ENCODE measurements around the gene KRT5.

The KRT5 gene

DNA sequence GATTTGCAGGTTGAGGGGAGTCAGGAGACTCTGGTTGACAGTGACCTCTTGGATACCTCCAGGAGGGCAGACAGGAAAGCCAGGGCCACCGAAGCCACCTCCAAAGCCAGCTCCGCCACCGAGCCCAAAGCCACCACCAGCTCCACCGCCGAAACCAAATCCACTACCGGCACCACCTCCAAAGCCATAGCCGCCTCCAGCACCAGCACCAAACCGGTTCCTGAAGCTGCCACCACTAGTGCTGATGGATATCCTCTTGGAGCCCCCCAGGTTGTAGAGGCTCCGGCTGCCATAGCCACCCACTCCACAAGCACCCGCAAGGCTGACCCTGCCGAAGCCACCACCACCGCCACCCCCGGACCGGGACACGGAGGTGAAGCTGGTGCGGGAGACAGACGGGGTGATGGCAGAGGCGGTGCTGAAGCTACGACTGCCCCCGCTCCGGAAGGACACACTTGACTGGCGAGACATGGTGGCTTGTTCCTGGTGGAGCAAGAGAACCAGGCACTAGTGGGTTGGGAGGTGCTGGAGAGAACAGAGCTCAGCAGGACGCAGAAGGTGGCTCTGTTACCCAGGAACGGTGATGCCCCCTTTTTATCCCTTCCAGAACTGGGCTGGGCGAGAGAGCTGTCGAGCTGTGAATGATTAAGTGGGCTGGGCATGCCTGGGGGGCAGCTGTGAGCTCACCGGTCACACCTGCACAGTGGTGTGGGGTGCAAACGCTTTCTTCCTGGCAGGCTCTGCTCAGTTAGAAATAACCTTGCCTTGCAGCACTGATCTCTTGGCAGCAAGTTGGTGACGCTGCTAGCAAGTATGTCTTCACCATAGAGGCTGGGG is at the start of gene KRT5:
Gene KRT5 (minus strand): TSS at position 569 of the 837 bp plus-strand sequence. CDS start 98 bp downstream, at position 471.
- Histone ChIP-seq H3K4me3 (ENCODE audit: low read length in 2 of 2) (no peak within 1 kb of the TSS), H3K36me3 (ENCODE audit: control insufficient read depth in 2 of 2, insufficient read depth in 2 of 2, low read length in 2 of 2) (no peaks in the 10 kb centered on the region), H3K4me1 (ENCODE audit: control insufficient read depth in 2 of 2, insufficient read depth in 2 of 2, low read length in 2 of 2) (no peaks in the 10 kb centered on the region)

GRCh38 chr12:52568111-52568510 is 47.9 kb upstream of the KRT5 start:
- Histone ChIP-seq H3K27me3 (ENCODE audit: control insufficient read depth in 2 of 2, insufficient read depth in 2 of 2, low read length in 2 of 2) (no peaks in the 10 kb centered on the region), H3K9ac (ENCODE audit: low read depth in 1 of 2, low read length in 2 of 2) (no peak overlapping the region), H3K36me3 (ENCODE audit: control insufficient read depth in 2 of 2, insufficient read depth in 2 of 2, low read length in 2 of 2) (no peaks in the 10 kb centered on the region), H3K4me1 (ENCODE audit: control insufficient read depth in 2 of 2, insufficient read depth in 2 of 2, low read length in 2 of 2) (no peaks in the 10 kb centered on the region), H3K27ac (ENCODE audit: low read depth in 2 of 2, low read length in 2 of 2) (no peak overlapping the region), H3K9me3 (ENCODE audit: control insufficient read depth in 2 of 2, low read length in 2 of 2) (no peaks in the 10 kb centered on the region), H3K4me3 (ENCODE audit: low read length in 2 of 2) (no peak overlapping the region)

More for the DNA sequence above, at the start of gene KRT5:
- H3K27me3 ChIP-seq (ENCODE audit: control insufficient read depth in 2 of 2, insufficient read depth in 2 of 2, low read length in 2 of 2) = peaks cover 0 to 4% of the 10 kb centered on the region in 2 donors
- H3K9ac ChIP-seq (ENCODE audit: low read depth in 1 of 2, low read length in 2 of 2) = no peak within 1 kb of the TSS
- H3K27ac ChIP-seq (ENCODE audit: low read depth in 2 of 2, low read length in 2 of 2) = no peak within 1 kb of the TSS
- H3K9me3 ChIP-seq (ENCODE audit: control insufficient read depth in 2 of 2, low read length in 2 of 2) = no peaks in the 10 kb centered on the region

DNA sequence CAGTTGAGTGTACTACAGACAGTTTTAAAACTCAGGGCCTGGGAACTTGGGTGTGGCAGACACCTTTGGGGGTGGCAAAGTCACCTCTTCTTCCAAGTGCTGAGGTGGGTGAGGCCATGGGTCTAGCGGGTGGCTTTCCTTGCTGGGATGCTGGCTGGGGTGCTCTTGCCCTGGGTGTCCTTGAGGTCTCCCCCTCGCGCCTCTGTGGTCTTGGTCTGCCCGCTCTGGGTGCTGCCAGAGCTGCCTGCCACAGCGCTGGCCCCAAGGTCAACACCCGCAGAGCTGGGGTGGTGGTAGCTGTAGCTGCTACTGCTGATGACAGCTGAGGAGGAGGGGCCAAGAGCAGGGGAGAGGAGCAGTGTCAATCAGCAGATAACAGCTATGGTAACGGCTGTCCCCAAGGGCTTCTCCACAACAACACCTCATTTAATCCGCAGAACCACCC is 46.7 kb upstream of the KRT5 start:
- H3K4me3 ChIP-seq (ENCODE audit: low read length in 2 of 2) = no peak overlapping the region
- no peak overlapping the region for H3K27ac ChIP-seq (ENCODE audit: low read depth in 2 of 2, low read length in 2 of 2)
- no peaks in the 10 kb centered on the region for H3K27me3 ChIP-seq (ENCODE audit: control insufficient read depth in 2 of 2, insufficient read depth in 2 of 2, low read length in 2 of 2)

DNA sequence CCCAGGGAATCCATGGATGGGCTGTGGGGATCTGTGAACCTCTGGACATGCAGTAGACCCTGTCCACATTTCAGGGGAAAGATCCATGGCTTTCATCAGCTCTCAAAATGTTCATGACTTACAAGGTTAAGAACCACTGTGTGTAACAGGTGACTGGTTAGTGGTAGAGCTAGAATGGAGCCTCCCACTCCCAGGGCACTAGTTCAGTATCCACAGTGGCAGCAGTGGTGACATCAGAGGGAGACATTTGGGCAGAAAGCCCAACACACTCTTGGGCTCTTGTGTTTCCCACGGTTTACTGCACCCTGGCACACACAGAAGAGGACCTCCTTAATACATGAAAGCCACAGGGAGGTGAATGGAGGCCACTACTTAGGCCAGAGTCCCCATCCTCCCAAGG is 44.4 kb upstream of the KRT5 start:
- H3K27ac ChIP-seq (ENCODE audit: low read depth in 2 of 2, low read length in 2 of 2) = no peak overlapping the region
- no peaks in the 10 kb centered on the region for H3K4me1 ChIP-seq (ENCODE audit: control insufficient read depth in 2 of 2, insufficient read depth in 2 of 2, low read length in 2 of 2)
- no peaks in the 10 kb centered on the region for H3K27me3 ChIP-seq (ENCODE audit: control insufficient read depth in 2 of 2, insufficient read depth in 2 of 2, low read length in 2 of 2)
- no peaks in the 10 kb centered on the region for H3K36me3 ChIP-seq (ENCODE audit: control insufficient read depth in 2 of 2, insufficient read depth in 2 of 2, low read length in 2 of 2)
- H3K4me3 ChIP-seq (ENCODE audit: low read length in 2 of 2) = no peak overlapping the region
- no peak overlapping the region for H3K9ac ChIP-seq (ENCODE audit: low read depth in 1 of 2, low read length in 2 of 2)
- H3K9me3 ChIP-seq (ENCODE audit: control insufficient read depth in 2 of 2, low read length in 2 of 2) = no peaks in the 10 kb centered on the region

More for the DNA sequence above, 46.7 kb upstream of the KRT5 start:
- H3K9ac ChIP-seq (ENCODE audit: low read depth in 1 of 2, low read length in 2 of 2) = no peak overlapping the region
- no peaks in the 10 kb centered on the region for H3K4me1 ChIP-seq (ENCODE audit: control insufficient read depth in 2 of 2, insufficient read depth in 2 of 2, low read length in 2 of 2)
- H3K36me3 ChIP-seq (ENCODE audit: control insufficient read depth in 2 of 2, insufficient read depth in 2 of 2, low read length in 2 of 2) = no peaks in the 10 kb centered on the region
- H3K9me3 ChIP-seq (ENCODE audit: control insufficient read depth in 2 of 2, low read length in 2 of 2) = no peaks in the 10 kb centered on the region

- H3K36me3 ChIP-seq (ENCODE audit: control insufficient read depth in 2 of 2, insufficient read depth in 2 of 2, low read length in 2 of 2) = no peaks in the 10 kb centered on the region
- H3K4me3 ChIP-seq (ENCODE audit: low read length in 2 of 2) = no peak overlapping the region
- H3K27me3 ChIP-seq (ENCODE audit: control insufficient read depth in 2 of 2, insufficient read depth in 2 of 2, low read length in 2 of 2) = no peaks in the 10 kb centered on the region
- H3K9me3 ChIP-seq (ENCODE audit: control insufficient read depth in 2 of 2, low read length in 2 of 2) = no peaks in the 10 kb centered on the region
- H3K4me1 ChIP-seq (ENCODE audit: control insufficient read depth in 2 of 2, insufficient read depth in 2 of 2, low read length in 2 of 2) = no peaks in the 10 kb centered on the region
- no peak overlapping the region for H3K27ac ChIP-seq (ENCODE audit: low read depth in 2 of 2, low read length in 2 of 2)
- no peak overlapping the region for H3K9ac ChIP-seq (ENCODE audit: low read depth in 1 of 2, low read length in 2 of 2)
Observed at GRCh38 chr12:52561880-52562449, 41.8 kb upstream of the KRT5 start.

DNA sequence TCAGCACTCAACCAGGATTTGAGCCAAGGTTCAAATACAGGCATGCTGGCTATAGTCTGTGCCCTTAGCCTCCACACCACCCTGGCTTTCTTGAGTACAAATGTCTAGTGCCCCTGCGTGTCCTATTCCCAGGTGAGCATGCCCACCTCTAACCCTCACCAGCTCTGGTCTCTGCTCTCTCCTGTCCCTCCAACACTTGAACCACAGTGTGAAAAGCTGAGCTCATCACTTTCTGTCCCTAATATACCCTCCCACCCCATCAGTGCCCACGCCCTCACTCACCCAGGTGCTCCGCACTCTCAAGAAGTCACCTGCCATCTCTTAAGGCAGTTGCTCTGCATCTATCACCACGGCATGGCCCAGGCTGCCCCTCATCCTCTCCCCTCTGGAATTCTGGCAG is 39.8 kb upstream of the KRT5 start:
- Histone ChIP-seq H3K4me3 (ENCODE audit: low read length in 2 of 2) (no peak overlapping the region), H3K9me3 (ENCODE audit: control insufficient read depth in 2 of 2, low read length in 2 of 2) (no peaks in the 10 kb centered on the region), H3K4me1 (ENCODE audit: control insufficient read depth in 2 of 2, insufficient read depth in 2 of 2, low read length in 2 of 2) (no peaks in the 10 kb centered on the region), H3K9ac (ENCODE audit: low read depth in 1 of 2, low read length in 2 of 2) (no peak overlapping the region), H3K27me3 (ENCODE audit: control insufficient read depth in 2 of 2, insufficient read depth in 2 of 2, low read length in 2 of 2) (peaks cover 0 to 2% of the 10 kb centered on the region in 2 donors), H3K27ac (ENCODE audit: low read depth in 2 of 2, low read length in 2 of 2) (no peak overlapping the region), H3K36me3 (ENCODE audit: control insufficient read depth in 2 of 2, insufficient read depth in 2 of 2, low read length in 2 of 2) (no peaks in the 10 kb centered on the region)

- H3K4me1 ChIP-seq (ENCODE audit: control insufficient read depth in 2 of 2, insufficient read depth in 2 of 2, low read length in 2 of 2) = no peaks in the 10 kb centered on the region
- H3K9ac ChIP-seq (ENCODE audit: low read depth in 1 of 2, low read length in 2 of 2) = no peak overlapping the region
- H3K27ac ChIP-seq (ENCODE audit: low read depth in 2 of 2, low read length in 2 of 2) = no peak overlapping the region
- H3K27me3 ChIP-seq (ENCODE audit: control insufficient read depth in 2 of 2, insufficient read depth in 2 of 2, low read length in 2 of 2) = peaks cover 0 to 2% of the 10 kb centered on the region in 2 donors
- H3K9me3 ChIP-seq (ENCODE audit: control insufficient read depth in 2 of 2, low read length in 2 of 2) = no peaks in the 10 kb centered on the region
- H3K4me3 ChIP-seq (ENCODE audit: low read length in 2 of 2) = no peak overlapping the region
- H3K36me3 ChIP-seq (ENCODE audit: control insufficient read depth in 2 of 2, insufficient read depth in 2 of 2, low read length in 2 of 2) = no peaks in the 10 kb centered on the region
Observed at GRCh38 chr12:52558781-52559445, 38.7 kb upstream of the KRT5 start.

- no peak overlapping the region for H3K4me3 ChIP-seq (ENCODE audit: low read length in 2 of 2)
- H3K4me1 ChIP-seq (ENCODE audit: control insufficient read depth in 2 of 2, insufficient read depth in 2 of 2, low read length in 2 of 2) = no peaks in the 10 kb centered on the region
- no peaks in the 10 kb centered on the region for H3K36me3 ChIP-seq (ENCODE audit: control insufficient read depth in 2 of 2, insufficient read depth in 2 of 2, low read length in 2 of 2)
- H3K27ac ChIP-seq (ENCODE audit: low read depth in 2 of 2, low read length in 2 of 2) = no peak overlapping the region
- peaks cover 0 to 2% of the 10 kb centered on the region in 2 donors for H3K27me3 ChIP-seq (ENCODE audit: control insufficient read depth in 2 of 2, insufficient read depth in 2 of 2, low read length in 2 of 2)
- no peaks in the 10 kb centered on the region for H3K9me3 ChIP-seq (ENCODE audit: control insufficient read depth in 2 of 2, low read length in 2 of 2)
- H3K9ac ChIP-seq (ENCODE audit: low read depth in 1 of 2, low read length in 2 of 2) = no peak overlapping the region
Observed at GRCh38 chr12:52557476-52557875, 37.3 kb upstream of the KRT5 start.

DNA sequence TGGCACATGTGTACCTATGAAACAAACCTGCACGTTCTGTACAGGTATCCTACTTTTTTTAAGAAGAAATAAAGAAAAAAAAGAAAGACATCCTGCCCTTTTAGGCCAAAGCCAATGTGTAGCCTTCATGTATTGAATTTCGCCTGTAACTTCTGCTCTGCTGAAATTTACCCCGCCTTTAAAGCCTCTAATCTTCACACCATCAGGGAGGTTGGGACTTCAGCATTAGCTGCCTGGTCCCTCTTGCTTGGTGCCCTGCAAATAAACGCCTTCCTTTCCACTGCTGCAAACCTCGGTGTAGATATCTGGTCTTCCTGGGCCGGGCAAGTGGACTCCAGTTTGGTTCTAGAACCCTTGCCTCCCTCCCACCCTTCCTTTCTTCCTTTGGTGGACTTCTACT is 35.4 kb upstream of the KRT5 start:
- Histone ChIP-seq H3K4me3 (ENCODE audit: low read length in 2 of 2) (no peak overlapping the region), H3K36me3 (ENCODE audit: control insufficient read depth in 2 of 2, insufficient read depth in 2 of 2, low read length in 2 of 2) (no peaks in the 10 kb centered on the region), H3K27ac (ENCODE audit: low read depth in 2 of 2, low read length in 2 of 2) (no peak overlapping the region), H3K4me1 (ENCODE audit: control insufficient read depth in 2 of 2, insufficient read depth in 2 of 2, low read length in 2 of 2) (no peaks in the 10 kb centered on the region), H3K9ac (ENCODE audit: low read depth in 1 of 2, low read length in 2 of 2) (no peak overlapping the region), H3K9me3 (ENCODE audit: control insufficient read depth in 2 of 2, low read length in 2 of 2) (no peaks in the 10 kb centered on the region), H3K27me3 (ENCODE audit: control insufficient read depth in 2 of 2, insufficient read depth in 2 of 2, low read length in 2 of 2) (peaks cover 0 to 2% of the 10 kb centered on the region in 2 donors)

GRCh38 chr12:52552681-52553195 is 32.5 kb upstream of the KRT5 start, which contains the start of gene KRT71:
Gene KRT71, minus strand, starts transcription at chr12:52553145. Its CDS starts 68 bp downstream, at chr12:52553077.
- H3K27me3 ChIP-seq (ENCODE audit: control insufficient read depth in 2 of 2, insufficient read depth in 2 of 2, low read length in 2 of 2) = peaks cover 0 to 2% of the 10 kb centered on the region in 2 donors
- H3K4me3 ChIP-seq (ENCODE audit: low read length in 2 of 2) = no peak within 1 kb of the TSS

More at GRCh38 chr12:52552681-52553195, 32.5 kb upstream of the KRT5 start, which contains the start of gene KRT71:
- no peaks in the 10 kb centered on the region for H3K9me3 ChIP-seq (ENCODE audit: control insufficient read depth in 2 of 2, low read length in 2 of 2)
- no peak within 1 kb of the TSS for H3K27ac ChIP-seq (ENCODE audit: low read depth in 2 of 2, low read length in 2 of 2)
- H3K36me3 ChIP-seq (ENCODE audit: control insufficient read depth in 2 of 2, insufficient read depth in 2 of 2, low read length in 2 of 2) = no peaks in the 10 kb centered on the region
- no peaks in the 10 kb centered on the region for H3K4me1 ChIP-seq (ENCODE audit: control insufficient read depth in 2 of 2, insufficient read depth in 2 of 2, low read length in 2 of 2)
- H3K9ac ChIP-seq (ENCODE audit: low read depth in 1 of 2, low read length in 2 of 2) = no peak within 1 kb of the TSS
